ENCODE results near the gene RPL35A.
A peak's percentile ranks its signal among the peaks of the same experiment; 100 is the strongest.
"Not testable (repeated sequence)": the region's sequence is repeated elsewhere in the genome, so short reads cannot be mapped to it uniquely, and the experiment has no call there.

The RPL35A gene

GRCh38 chr3:197952440-197952839, 2.5 kb downstream of the RPL35A start:
- no peak for DNase-seq

- DNase-seq: no peak
Measured at GRCh38 chr3:197953325-197953724, 3.3 kb downstream of the RPL35A start.

- no peak for DNase-seq
Measured at GRCh38 chr3:197953881-197954280, 3.9 kb downstream of the RPL35A start.

- DNase-seq: no peak
Measured at GRCh38 chr3:197955892-197956477, 6.0 kb downstream of the RPL35A start.

GRCh38 chr3:197956626-197956988, 6.6 kb downstream of the RPL35A start:
- DNase-seq: no peak

GRCh38 chr3:197957790-197958133, 7.8 kb downstream of the RPL35A start:
- no peak for DNase-seq

GRCh38 chr3:197958346-197958745, 8.4 kb downstream of the RPL35A start:
- no peak for DNase-seq

- DNase-seq: not testable (repeated sequence)
Measured at GRCh38 chr3:197958848-197959247, 8.9 kb downstream of the RPL35A start.

- no peak for DNase-seq
Measured at GRCh38 chr3:197959500-197959890, 9.5 kb downstream of the RPL35A start.

- DNase-seq: peak; percentile 92
Measured at GRCh38 chr3:197959891-197960693, 10.1 kb downstream of the RPL35A start, which contains the start of gene LMLN. TSS of gene LMLN (plus strand) at chr3:197960217. CDS start at chr3:197960246, 29 bp downstream.

GRCh38 chr3:197960694-197961581, 10.9 kb downstream of the RPL35A start:
- DNase-seq: no peak

- DNase-seq: no peak
Measured at GRCh38 chr3:197961582-197961945, 11.6 kb downstream of the RPL35A start.

GRCh38 chr3:197963019-197963637, 13.1 kb downstream of the RPL35A start:
- no peak for DNase-seq

- not testable (repeated sequence) for DNase-seq
Measured at GRCh38 chr3:197967337-197967989, 17.5 kb downstream of the RPL35A start.

- DNase-seq: no peak
Measured at GRCh38 chr3:197970588-197970987, 20.6 kb downstream of the RPL35A start.

- DNase-seq: no peak
Measured at GRCh38 chr3:197974016-197974415, 24.0 kb downstream of the RPL35A start.

- DNase-seq: no peak
Measured at GRCh38 chr3:197975311-197975710, 25.3 kb downstream of the RPL35A start.

- DNase-seq: no peak
Measured at GRCh38 chr3:197983076-197983475, 33.1 kb downstream of the RPL35A start.

- DNase-seq: no peak
Measured at GRCh38 chr3:197989651-197990050, 39.7 kb downstream of the RPL35A start.

GRCh38 chr3:197994736-197995135, 44.7 kb downstream of the RPL35A start:
- no peak for DNase-seq

- DNase-seq: no peak
Measured at GRCh38 chr3:197996855-197997254, 46.9 kb downstream of the RPL35A start.

GRCh38 chr3:197997936-197998335, 47.9 kb downstream of the RPL35A start:
- DNase-seq: no peak

All from T-helper 9 cell (primary cell).